RKO (cell line): ENCODE measurements around the gene DCLRE1A.

Experiments used
- DNase-seq: peaks from one replicate; pipeline ENCODE4 v3.0.0-alpha.2; 2016; ENCODE audit warnings: low spot score

Gene DCLRE1A

DNA sequence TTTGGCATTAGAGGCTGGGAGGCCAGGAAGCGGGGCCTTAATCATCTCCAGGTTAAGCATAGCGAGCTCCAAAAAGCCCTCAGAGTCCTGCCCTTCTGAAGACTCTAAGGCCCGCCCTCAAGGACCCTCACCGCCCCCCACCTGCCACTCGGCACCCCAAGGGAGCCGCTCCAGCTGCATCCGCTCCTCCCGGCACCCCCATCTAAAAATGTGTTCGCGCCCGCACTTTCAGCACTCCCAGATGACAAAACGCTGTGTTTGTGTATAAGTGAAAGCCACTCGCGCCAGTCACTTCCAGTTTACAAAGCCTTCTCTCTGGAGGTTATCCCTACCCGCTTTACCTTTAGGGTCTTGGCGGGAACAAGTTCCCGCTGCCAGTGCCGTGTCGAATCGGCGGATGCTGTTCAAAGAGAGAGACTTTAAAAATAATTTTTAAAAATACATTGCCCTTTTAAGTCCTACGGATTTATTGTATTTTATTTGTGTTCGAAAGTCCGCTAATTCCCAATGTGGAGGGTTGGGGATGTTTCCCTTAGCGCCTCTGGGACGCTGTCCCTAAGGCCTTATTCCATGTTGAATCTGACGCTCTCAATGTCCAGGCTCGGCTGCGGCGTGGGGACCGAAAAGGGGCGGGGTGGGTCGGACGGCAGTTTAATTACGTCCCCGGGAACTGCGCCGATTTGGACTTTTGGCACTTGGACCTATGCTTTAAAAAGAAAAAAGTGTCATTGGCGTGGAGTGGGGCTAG lies at the start of gene DCLRE1A, which contains the start of gene NHLRC2:
DCLRE1A (minus strand) TSS at position 70 of the 748 bp plus-strand sequence. CDS start 900 bp downstream, outside the sequence.
NHLRC2 (plus strand) TSS at position 649 of the 748 bp plus-strand sequence. CDS start 212 bp downstream, outside the sequence.
- peak; percentile 81 for DNase-seq

- DNase-seq: no peak
These were observed 46.2 kb upstream of the DCLRE1A start for GRCh38 chr10:113899952-113900598.

- DNase-seq: no peak
These were observed 44.1 kb upstream of the DCLRE1A start for GRCh38 chr10:113897693-113898618.

GRCh38 chr10:113895018-113895417 lies 41.1 kb upstream of the DCLRE1A start:
- no peak for DNase-seq

- DNase-seq: no peak
These were observed 40.7 kb upstream of the DCLRE1A start for GRCh38 chr10:113894581-113894980.

GRCh38 chr10:113893570-113893969 lies 39.7 kb upstream of the DCLRE1A start:
- no peak for DNase-seq

DNA sequence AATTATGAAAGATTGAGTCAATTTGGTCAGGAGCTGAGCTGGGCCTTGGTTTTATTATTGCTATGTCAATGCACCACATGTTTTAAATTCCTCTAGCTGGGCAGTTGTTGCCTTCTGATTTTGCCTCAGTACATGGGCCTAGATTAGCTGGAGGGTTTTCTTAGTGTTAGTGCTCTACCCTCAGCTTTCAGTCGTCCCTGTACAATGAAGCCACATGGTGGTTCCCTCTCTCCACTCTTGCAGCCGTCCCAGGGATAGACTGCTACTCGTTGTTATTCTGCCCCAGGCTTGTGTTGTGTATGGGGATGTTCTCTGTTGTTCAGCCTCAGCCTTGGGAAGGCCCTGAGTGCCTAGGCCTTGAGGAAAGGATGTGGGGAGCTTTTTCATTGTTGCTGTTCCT lies 37.6 kb upstream of the DCLRE1A start:
- DNase-seq: no peak

- no peak for DNase-seq
These were observed 36.9 kb upstream of the DCLRE1A start for GRCh38 chr10:113890769-113891168.

DNA sequence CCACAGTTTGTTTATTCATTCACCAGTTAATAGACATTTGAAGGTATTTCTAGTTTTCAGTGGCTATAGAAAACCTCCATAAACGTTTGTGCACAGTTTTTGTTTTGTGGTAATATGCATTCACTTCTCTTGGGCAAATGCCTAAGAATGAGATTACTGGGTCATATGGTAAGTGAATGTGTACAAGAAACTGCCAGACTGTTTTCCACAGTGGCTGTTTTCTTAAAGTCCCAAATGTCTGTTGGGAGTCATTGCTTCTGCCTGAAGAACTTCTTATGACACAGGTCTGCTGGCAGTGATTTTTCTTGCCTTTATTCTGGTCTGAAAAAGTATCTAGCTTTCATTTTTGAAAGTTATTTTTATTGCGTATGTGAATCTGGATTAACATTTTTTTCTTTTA lies 36.0 kb upstream of the DCLRE1A start:
- DNase-seq: no peak

DNA sequence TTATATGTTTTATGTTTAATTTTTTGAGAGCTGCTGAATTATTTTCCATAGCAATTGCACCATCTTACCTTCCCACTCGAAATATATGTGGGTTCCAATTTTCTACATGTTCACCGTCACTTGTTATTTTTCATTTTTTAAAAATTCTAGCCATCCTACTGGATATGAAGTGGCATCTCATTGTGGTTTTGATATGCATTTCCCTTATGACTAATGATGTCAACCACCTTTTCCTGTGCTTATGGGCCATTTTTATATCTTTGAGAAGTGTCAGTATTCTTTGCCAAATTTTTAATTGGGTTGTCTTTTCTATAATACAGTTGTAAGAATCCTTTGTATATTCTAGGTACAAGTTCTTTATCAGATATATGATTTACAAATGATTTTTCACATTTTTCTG lies 28.4 kb upstream of the DCLRE1A start:
- DNase-seq: no peak

DNA sequence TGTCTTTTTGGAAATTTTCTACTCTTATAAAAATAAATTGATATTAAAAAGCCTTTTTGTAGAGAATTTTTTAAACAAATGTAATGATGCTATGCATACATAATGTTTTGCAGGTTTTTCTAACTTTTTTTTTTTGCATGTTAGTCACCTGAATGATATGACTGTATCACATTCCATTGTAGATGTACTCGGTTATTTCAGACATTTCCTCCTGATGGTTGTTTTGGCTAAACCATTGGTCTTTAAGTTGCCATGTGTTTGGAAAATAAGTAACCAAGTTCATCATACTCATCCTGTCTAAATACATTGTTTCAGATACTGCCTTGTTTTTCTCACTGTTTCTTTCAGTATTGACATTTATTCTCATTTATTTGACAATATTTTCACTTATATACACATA lies 26.4 kb upstream of the DCLRE1A start:
- DNase-seq: no peak

DNA sequence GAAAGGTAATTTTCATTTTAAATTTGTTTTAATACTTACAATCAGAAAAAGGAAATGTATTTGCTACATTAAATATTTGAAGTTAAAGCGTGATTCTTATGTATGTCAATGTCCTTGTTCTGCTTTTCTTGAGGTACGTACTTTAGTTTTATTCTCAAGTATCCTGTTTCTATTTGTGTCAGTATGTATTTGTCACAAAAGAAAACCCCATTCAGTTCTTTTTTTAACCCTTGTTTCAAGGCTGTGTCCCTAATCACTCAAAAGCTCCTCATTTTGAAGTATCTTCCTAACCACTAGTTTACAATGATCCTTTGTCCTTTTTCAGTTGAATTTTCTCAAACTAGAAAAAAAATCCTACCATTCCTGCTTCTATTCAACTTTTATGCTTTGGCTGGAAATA lies 25.8 kb upstream of the DCLRE1A start:
- no peak for DNase-seq

DNA sequence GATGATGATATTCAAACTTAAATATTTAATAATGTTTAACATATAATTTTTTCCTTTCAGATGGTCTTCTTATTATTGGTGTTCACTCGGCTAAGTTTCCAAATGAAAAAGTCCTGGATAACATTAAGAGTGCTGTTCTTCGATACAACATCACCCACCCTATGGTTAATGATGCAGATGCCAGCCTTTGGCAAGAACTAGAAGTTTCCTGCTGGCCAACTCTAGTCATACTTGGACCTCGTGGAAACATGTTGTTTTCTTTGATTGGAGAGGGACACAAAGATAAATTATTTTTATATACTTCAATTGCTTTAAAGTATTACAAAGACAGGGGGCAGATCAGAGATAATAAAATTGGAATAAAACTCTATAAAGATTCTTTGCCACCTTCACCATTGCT lies 22.6 kb upstream of the DCLRE1A start:
- DNase-seq: no peak

- DNase-seq: no peak
These were observed 21.3 kb upstream of the DCLRE1A start for GRCh38 chr10:113875212-113875611.

DNA sequence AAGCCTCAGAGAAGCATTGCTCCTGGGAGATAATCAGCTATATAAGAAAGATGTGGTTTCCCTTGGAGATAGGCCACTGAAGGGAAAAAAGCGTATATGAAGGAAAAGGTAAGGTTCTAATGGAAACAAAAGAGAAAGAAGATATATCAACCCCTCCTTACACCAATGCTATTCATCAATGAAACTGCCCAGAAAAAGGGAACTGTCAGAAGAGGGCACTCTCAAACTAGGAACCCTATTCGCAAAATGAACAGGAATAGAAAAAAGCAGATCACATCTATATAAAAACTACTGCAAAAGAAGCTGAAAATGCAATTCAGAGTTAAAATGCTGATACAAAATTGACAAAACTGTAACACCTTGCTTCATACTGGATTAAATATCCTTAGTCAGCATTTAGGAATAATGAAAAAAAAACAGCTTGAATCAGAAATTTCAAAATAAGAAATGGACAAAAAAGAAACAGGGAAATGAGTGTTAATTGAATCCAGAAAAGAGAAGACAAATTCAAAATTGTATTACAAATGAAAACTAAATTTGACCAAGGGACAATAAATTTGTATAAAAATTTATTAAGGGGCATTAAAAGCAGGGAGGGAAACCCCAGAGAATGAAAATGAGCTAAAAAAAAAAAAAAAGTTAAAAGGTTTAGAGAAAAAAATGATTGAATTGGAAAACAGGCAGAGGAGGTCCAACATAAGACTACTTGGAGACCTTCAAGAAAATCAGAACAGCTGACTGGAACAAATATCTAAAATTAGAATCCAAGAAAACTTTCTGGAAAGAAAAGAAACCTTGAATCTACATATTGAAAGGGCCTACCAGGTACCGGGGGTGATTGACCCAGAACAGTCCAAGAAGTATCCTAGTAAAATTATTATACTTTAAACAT lies 18.5 kb upstream of the DCLRE1A start:
- DNase-seq: no peak

- no peak for DNase-seq
These were observed 15.9 kb upstream of the DCLRE1A start for GRCh38 chr10:113869789-113870188.

GRCh38 chr10:113867904-113868303 lies 14.0 kb upstream of the DCLRE1A start:
- no peak for DNase-seq

DNA sequence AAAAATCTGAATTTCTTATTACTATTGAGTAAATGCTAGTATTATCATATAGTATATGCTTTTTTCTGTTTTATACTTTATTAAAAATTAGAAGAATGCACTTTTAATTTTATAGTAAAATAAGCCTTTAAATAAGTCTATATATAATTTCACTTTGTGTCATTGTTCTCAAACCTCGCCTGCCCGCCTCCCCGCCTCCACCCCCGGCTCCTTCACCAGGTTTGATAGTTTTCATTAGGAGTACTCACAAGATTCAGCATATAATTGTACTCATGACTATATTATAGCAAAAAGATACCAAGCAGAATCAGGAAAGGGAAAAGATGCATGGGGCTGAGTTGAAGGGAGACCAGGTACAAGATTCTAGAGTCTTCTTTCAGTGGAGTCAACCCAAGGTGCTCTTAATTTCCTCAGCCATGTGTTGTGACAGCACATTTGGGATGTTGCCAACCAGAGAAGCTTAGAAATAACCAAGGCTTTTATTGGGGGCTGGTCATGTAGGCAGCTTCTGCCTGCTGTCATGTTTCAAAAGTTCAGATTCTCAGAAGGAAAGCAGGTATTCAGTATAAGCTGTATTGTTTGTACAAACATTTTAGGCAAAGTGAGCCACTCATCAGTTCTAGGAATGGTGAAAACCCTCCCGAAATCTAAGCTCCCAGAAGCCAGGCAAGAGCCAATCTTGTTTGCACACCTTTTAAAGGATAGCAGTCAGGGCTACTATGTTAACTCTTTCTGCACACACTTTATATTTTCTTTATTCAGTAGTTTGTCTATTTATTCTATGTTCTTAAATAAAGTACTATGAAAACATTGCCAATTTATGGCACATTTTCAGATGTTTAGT lies 12.9 kb upstream of the DCLRE1A start:
- no peak for DNase-seq

DNA sequence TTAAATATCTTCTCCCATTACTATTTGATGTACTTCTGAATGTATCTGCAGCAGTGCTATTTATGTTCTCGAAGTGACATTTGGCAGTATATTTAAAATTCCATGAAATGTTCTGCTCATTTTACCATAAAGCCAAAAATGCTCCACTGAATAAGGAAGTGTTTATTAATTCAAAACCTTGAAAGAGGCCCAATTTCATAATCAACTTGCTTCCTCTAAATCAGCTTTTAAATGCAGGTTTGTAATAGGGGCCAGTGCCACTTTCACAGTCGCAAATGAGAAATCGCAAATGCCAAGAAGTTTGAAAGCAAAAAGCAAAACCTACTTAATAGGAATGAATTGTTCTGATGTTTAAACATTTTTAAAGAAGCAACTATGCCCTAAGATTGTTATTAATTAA lies 12.0 kb upstream of the DCLRE1A start:
- DNase-seq: no peak

- DNase-seq: no peak
These were observed 5.4 kb upstream of the DCLRE1A start for GRCh38 chr10:113859261-113859660.

- DNase-seq: peak; percentile 34
These were observed 4.7 kb upstream of the DCLRE1A start for GRCh38 chr10:113858541-113858940.
